Measurements from ENCODE around the gene MRTO4. TPM values are rescaled to one million over a fixed set of nuclear protein-coding genes. Genes with fewer than 3 reads are reported as not detected.
"Not testable (repeated sequence)": the region's sequence is repeated elsewhere in the genome, so short reads cannot be mapped to it uniquely, and the experiment has no call there.

MRTO4 gene
- total RNA-seq, 1 experiment from 2014 or later = 117 TPM

GRCh38 chr1:19229828-19230325, 21.7 kb upstream of the MRTO4 start:
- H3K4me2 ChIP-seq (ENCODE audit: low read length) = no peak overlapping the region
- H4K20me1 ChIP-seq (ENCODE audit: low read length) = no peaks in the 10 kb centered on the region
- CTCF ChIA-PET = no interaction called here
- H3K79me2 ChIP-seq (ENCODE audit: low read length) = no peaks in the 10 kb centered on the region
- H3K9ac ChIP-seq (ENCODE audit: low read length) = no peak overlapping the region
- no peaks in the 10 kb centered on the region for H3K9me2 ChIP-seq (replicated peaks; ENCODE audit: low read length)
- ATAC-seq = no peak
- H3K27ac ChIP-seq (ENCODE audit: low read length) = no peak overlapping the region
- H3K36me3 ChIP-seq (ENCODE audit: low read depth, low read length) = peaks cover 68% of the 10 kb centered on the region
- no peaks in the 10 kb centered on the region for H3K4me1 ChIP-seq (ENCODE audit: insufficient read depth, low read length)
- POLR2A ChIA-PET (ENCODE audit: unreplicated experiment) = no interaction called here
- BruUV-seq (replicated peaks) = no TSS peak
- no peaks in the 10 kb centered on the region for H3F3A ChIP-seq (ENCODE audit: low read length, unreplicated experiment)
- H2AFZ ChIP-seq (ENCODE audit: low read length) = no peak overlapping the region
- intact Hi-C loops (cut with micrococcal nuclease) = no loop called here
- no peak for DNase-seq
- no peaks in the 10 kb centered on the region for H3K27me3 ChIP-seq (ENCODE audit: low read length)
- H3K9me3 ChIP-seq (ENCODE audit: low read length) = no peaks in the 10 kb centered on the region
- H3K4me3 ChIP-seq (ENCODE audit: low read length) = no peak overlapping the region
- TF ChIP-seq EZH2 (IDR thresholded peaks at IDR 0.05; ENCODE audit: low read length, unreplicated experiment) = no peak
- TF ChIP-seq CTCF (conservative IDR thresholded peaks at IDR 0.05; ENCODE audit: low read depth, low read length) = no peak

- H3K79me2 ChIP-seq (ENCODE audit: low read length); H3K4me1 ChIP-seq (ENCODE audit: insufficient read depth, low read length); intact Hi-C loops (cut with micrococcal nuclease); H3K9me2 ChIP-seq (replicated peaks; ENCODE audit: low read length); H3K27ac ChIP-seq (ENCODE audit: low read length); H3K4me3 ChIP-seq (ENCODE audit: low read length); H3K4me2 ChIP-seq (ENCODE audit: low read length); H3K27me3 ChIP-seq (ENCODE audit: low read length); H3K9me3 ChIP-seq (ENCODE audit: low read length); POLR2A ChIA-PET (ENCODE audit: unreplicated experiment); H3F3A ChIP-seq (ENCODE audit: low read length, unreplicated experiment); DNase-seq; H3K9ac ChIP-seq (ENCODE audit: low read length); H4K20me1 ChIP-seq (ENCODE audit: low read length); BruUV-seq (replicated peaks); H2AFZ ChIP-seq (ENCODE audit: low read length): not testable (repeated sequence)
- H3K36me3 ChIP-seq (ENCODE audit: low read depth, low read length) = peaks cover 58% of the 10 kb centered on the region
- peak; percentile 20; the same call in 1 of the 2 replicates for ATAC-seq
- CTCF ChIA-PET = interaction anchor here (0.9 kb wide), 1 partner anchor 368 kb away, joined by 3 read pairs; no protein-coding TSS in a partner anchor
Observed at GRCh38 chr1:19231736-19232523, 19.7 kb upstream of the MRTO4 start.

- intact Hi-C loops (cut with micrococcal nuclease) = no loop called here
- Histone ChIP-seq H3K27ac (ENCODE audit: low read length) (no peak overlapping the region), H3K27me3 (ENCODE audit: low read length) (no peaks in the 10 kb centered on the region), H3K79me2 (ENCODE audit: low read length) (no peaks in the 10 kb centered on the region), H3K36me3 (ENCODE audit: low read depth, low read length) (peaks cover 57% of the 10 kb centered on the region), H3K9ac (ENCODE audit: low read length) (no peak overlapping the region), H3K9me3 (ENCODE audit: low read length) (no peaks in the 10 kb centered on the region), H3K4me1 (ENCODE audit: insufficient read depth, low read length) (no peaks in the 10 kb centered on the region), H3K4me2 (ENCODE audit: low read length) (no peak overlapping the region), H4K20me1 (ENCODE audit: low read length) (no peaks in the 10 kb centered on the region), H3K9me2 (replicated peaks; ENCODE audit: low read length) (no peaks in the 10 kb centered on the region), H2AFZ (ENCODE audit: low read length) (no peak overlapping the region), H3K4me3 (ENCODE audit: low read length) (no peak overlapping the region), H3F3A (ENCODE audit: low read length, unreplicated experiment) (no peaks in the 10 kb centered on the region)
- TF ChIP-seq CTCF (conservative IDR thresholded peaks at IDR 0.05; ENCODE audit: low read depth, low read length) (peak; percentile 35), EZH2phosphoT487 (IDR thresholded peaks at IDR 0.05; ENCODE audit: borderline replicate concordance, low read length) (no peak)
- ChIA-PET POLR2A (ENCODE audit: unreplicated experiment) (no interaction called here), CTCF (interaction anchor here (0.9 kb wide), 1 partner anchor 368 kb away, joined by 3 read pairs; no protein-coding TSS in a partner anchor)
- no peak for DNase-seq
- peak; percentile 60 for ATAC-seq
- BruUV-seq (replicated peaks) = no TSS peak
Observed at GRCh38 chr1:19232524-19232846, 19.1 kb upstream of the MRTO4 start.

Data from PC-3 (cell line).